GM18861 (cell line): Measurements from ENCODE around the gene BAX.

Experiments
- ATAC-seq: cut with Tn5 transposase; IDR thresholded peaks from one replicate; pipeline ENCODE4 v1.9.1; 2021; ENCODE audit not compliant: unreplicated experiment

The BAX gene

DNA sequence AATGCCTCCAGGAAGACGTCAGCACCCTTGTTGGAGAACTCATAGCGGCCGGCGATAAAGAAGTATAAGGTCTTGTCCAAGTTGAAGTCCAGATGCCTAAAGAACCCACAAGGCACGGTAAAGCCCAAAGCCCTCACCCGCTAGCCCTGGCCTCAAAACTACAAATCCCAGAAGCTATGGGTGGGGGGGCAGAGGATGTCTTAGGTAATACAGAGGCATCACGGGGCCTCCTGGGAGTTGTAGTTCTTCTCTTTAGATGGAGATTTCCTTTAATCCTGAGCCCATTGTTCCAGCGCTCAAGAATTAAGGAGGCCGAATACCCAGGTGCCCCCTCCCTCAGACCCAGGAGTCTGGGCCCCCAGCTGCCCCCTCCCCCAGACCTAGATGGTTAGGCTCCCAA is 27.6 kb downstream of the BAX start:
- ATAC-seq = no peak

DNA sequence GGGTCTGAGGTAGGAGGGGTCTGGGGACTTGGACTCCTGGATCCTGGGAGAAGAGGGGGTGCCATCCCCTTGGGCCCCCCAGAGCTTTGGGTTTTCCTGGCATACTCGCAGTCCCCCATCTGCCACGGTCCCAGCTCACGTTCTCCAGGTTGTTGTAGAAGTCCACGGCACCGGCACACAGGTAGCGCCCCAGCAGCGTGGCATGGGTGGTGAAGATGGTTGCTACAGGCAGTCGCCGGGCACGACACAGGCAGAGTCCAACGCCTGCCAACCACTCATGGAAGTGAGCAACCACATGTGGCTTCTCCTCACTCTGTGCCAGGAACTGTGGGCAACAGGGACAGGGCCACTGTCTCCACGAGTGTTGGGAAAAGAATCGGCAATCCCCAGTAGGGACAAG is 31.0 kb downstream of the BAX start:
- no peak for ATAC-seq

DNA sequence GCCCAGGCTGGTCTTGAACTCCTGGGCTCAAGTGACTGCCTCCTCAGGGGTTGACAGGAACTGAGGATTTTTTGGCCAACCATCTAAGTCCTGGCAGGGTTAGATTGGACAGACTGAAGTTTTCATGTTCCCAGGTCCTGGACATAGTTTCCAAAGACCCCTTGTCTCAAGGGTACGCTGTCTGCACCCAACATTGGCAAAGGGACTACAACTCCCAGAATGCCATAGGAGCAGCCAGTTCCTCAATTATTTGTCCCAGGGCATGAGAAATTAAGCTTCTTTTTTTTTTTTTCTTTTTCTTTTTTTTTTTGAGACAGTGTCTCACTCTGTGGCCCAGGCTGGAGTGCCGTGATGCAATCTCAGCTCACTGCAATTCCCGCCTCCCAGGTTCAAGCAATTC is 31.5 kb downstream of the BAX start:
- ATAC-seq = no peak

DNA sequence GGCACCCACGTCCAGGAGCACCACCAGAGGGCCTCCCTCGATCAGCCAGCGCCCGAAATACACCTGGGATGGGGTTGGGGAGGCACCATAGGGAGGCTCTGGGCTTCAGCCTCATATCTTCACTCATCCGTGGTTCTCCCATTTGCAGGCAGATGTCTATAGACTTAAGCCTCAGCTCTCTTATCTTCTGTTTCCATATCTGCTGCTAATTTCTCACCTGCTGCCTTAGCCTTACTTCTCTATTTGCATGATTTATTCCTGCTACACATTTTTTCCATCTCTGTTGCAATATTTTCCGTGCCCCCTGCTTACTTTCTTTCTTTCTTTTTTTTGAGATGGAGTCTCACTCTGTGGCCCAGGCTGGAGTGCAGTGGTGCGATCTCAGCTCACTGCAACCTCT is 32.6 kb downstream of the BAX start:
- no peak for ATAC-seq

DNA sequence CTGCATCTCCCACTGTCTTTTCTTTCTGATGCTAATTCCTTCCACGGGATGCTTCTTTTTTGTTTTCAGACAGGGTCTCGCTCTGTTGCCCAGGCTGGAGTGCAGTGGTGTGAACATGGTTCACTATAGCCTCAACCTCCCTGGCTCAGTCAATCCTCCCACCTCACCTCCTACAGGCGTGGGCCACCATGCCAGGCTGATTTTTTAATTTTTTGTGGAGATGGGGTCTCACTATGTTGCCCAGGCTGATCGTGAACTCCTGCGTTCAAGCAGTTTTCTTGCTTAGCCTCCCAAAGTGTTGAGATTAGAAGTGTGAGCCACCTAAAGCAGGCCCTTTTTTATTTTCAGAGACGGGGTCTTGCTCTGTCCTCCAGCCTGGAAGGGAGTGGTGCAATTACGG is 33.6 kb downstream of the BAX start:
- no peak for ATAC-seq

DNA sequence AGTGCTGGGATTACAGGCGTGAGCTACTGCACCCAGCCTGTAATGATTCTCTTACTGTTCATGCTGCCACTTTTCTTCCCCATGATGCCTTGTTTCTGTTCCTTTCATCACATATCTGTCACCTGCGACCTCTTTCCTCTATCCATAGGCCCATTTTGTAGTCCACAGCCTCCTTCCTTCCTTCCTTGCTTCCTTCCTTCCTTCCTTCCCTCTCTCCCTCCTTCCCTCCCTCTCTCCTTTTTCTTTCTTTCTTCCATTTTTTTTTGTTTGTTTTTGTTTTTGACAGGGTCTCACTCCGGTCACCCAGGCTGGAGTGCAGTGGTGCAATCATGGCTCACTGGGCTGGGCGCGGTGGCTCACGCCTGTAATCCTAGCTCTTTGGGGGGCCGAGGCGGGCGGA is 34.2 kb downstream of the BAX start:
- no peak for ATAC-seq

DNA sequence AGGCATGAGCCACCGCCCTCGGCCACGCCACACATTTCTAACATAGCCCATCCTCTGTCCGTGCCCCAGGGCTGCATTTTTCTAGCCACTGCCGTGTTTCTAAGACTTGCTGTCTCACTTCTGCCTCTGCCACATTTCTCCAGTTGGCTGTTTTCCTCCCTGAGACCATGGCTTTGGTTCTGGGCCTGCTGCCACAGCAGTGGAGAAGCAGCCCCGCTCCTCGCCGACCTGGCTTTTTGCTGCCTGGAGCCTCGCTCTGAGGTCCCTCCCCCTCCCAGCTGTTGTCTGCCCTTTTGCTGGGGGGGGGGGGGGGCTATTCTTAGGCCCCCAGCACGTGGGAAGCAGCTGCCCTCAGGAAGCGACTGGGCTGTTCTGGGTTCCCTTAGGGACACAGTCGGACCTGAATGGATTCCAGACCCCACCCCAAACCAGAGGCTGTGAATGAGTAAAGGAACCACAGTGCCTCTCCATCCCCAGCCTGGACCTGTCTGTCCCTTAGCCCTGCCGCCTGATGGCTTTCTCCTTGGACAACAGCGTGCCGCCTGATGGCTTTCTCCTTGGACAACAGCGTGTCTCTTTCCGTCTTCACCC is 35.1 kb downstream of the BAX start:
- no peak for ATAC-seq

DNA sequence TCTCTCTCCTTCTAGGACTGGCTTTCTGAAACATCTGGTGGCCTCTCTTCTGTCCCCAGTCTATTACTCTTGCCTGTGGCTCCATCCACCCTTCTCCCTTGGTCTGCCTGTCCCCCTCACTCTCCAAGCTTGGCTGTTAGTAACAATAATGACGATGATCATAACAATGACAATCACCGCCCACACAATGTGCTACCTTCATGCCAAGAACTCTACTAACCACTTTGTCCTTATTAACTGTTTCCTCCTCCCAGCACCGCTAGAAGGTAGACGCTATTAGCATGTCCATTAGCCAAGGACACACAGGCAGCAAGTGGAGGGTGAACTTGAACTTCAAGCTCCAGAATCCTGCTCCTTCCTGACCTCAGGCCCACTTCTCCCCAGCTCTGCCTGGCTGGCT is 35.7 kb downstream of the BAX start:
- ATAC-seq = no peak

DNA sequence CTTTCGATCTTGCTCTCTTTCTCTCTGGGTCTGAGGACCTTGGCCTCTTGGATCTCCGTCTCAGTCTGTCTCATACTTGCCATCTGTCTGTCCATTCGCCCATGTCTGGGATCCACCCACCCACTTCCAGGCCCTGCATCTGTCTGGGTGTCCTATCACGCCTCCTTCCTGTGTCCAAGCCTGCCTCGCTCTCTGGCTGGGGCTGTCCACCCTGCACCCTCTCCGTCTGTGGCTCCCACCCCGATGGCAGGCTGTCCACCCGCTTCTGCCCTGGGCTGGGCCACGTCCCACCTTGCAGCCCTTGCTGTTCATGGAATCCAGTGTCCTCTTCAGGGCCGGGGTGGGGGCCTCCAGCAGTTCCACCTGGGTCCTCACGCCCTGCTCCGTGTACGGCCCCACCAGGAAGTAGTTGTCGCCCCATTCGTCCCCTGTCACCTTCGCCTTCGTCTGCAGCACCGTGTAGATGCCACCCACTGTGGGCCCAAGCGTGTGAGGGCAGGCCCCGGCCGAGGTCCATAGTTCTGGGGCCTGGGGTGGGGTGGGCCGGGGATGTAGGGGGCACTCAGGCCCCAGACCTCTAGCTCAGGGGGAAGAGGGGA is 36.4 kb downstream of the BAX start:
- no peak for ATAC-seq

DNA sequence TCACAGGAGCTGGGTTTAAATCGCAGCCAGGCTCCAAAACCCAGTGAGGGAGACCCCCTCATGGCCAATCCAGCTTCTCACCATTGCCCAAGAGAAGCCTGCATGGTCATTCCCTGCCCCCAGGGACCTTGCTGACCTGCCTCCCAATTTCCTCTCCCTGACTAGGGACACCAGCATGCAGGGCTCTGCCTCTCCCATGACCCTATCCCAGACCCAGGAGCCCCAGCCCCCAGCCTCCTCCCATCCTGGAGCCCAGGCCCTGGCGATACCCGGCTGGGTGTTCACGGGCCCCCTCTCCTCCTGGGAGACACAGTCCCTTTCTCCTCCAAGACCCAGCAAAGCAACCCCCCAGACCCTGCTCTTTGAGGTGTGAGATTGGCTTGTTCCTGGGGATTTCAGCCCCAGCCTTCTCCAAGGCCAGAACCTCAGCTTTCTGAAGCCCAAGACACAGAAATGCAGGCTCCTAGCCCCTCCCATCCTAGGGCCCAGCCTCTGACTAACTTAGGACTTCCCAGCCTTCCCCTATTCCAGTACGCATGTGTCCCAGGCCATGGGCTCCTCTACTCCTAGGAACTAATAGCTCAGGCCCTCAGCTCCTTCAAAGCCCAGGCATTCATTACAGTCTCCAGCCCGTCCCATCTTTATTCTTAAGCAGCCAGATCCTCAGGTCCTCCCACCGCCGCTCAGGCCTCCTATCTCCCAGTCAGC is 37.4 kb downstream of the BAX start:
- no peak for ATAC-seq

DNA sequence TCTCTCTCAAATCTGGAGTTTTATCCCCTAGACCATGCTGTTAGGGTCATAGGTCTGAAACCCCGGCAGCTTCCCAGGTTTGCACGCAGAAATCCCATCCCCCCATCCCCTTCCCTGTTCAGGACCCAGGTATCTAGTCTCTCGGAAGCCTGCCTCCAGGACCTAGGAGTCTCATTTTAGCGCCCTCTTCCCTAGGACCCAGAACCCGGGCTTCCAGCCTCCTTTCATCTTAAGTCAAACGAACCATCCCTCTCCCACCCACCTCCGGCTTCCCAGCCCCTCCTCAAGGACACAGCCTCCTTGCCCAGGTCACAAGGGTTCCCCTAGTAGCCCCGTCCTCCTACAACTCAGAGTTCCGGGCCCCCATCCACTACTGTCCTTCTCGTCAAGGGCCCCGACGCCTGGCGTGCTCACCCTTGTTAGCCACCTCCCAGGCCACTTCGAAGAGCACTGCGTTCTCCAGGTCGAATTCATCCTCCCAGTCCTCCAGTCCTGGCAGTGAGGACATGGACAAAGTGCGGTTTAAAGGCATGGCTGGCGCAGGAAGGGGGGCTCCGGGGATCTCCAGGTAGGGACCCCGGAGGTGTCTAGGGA is 38.0 kb downstream of the BAX start:
- ATAC-seq = no peak

DNA sequence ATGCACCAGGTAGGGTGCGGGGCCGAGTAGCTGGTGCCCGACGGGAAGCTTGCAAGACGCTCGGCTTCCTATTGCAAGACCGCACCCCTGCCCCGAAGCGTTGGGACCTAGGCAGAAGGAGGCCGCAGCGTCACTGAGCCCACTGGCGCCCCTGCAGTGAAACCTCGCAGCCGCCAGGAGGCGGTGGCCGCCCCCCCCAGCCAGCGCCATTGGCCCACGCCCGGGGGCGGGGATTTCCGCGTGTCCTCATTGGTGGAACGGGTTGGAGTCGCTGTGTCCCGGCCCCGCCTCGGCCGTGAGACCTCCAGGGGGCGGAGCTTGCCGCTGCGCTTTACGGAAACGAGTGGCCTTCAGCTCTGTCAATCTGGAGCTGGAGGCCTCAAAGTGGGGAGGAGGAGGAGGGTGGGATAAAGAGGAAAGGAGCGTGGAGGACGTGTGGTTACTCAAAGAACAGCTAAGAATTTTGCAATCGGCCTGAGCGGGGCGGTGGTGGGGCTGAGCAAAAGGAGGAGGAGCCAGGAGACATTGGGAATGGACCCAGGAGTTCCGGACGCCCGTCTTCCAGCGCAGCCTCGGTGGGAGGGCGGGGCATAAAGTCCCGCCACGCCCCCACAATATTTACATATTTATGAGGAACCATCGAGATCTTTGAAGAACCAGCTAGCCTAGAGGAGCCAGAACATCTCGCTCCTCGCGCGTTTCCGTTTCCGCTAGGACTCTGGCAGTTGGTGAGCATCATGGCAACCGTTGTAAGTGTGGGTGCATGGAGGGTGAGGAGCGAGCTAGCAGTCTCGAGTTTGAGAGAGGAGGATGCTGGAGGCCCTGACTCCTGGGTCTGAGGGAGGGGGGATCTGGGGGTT is 38.7 kb downstream of the BAX start, which contains the start of the genes GYS1 and RUVBL2:
GYS1 (minus strand) TSS at position 135 of the 860 bp plus-strand sequence. CDS start 197 bp downstream, outside the sequence.
RUVBL2 (plus strand) TSS at position 713 of the 860 bp plus-strand sequence; CDS start at position 738, 25 bp downstream.
- peak; percentile 83 for ATAC-seq

DNA sequence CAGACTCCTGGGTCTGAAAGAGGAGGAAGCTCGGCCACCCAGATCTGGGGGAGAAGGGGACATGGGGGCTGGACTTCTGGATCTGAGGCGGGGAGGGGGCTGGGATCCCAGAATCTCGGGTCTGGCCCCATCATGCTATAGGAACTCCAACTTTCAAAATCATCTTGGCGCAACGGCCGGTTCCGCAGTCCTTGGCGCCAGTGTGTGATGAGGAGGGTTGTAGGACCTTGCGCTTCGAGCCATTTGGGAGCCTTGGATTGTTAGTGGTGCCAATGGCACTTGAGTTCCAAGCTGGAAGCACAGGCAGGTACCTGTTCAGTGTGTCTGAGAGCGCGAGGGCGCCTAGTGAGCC is 39.3 kb downstream of the BAX start:
- ATAC-seq = no peak

DNA sequence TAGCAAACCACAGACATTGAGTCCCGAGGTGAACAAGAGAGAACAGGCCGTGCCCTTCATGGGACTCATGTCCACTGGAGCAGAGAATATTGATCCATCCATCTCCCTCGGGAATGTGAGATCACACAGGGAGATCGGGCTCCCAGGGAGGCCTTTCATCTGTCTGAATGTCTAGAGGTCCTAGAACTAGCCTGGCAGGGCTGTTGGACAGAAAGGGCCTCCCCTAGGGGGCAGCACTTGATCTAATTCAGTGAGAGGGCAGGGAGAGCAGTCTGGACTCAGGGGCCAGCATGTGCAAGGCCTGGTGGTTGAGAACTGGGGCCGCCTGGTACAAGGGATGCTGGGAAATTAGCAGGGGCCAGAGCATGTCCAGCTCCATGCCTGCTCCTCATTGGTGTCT is 43.3 kb downstream of the BAX start:
- ATAC-seq = no peak

DNA sequence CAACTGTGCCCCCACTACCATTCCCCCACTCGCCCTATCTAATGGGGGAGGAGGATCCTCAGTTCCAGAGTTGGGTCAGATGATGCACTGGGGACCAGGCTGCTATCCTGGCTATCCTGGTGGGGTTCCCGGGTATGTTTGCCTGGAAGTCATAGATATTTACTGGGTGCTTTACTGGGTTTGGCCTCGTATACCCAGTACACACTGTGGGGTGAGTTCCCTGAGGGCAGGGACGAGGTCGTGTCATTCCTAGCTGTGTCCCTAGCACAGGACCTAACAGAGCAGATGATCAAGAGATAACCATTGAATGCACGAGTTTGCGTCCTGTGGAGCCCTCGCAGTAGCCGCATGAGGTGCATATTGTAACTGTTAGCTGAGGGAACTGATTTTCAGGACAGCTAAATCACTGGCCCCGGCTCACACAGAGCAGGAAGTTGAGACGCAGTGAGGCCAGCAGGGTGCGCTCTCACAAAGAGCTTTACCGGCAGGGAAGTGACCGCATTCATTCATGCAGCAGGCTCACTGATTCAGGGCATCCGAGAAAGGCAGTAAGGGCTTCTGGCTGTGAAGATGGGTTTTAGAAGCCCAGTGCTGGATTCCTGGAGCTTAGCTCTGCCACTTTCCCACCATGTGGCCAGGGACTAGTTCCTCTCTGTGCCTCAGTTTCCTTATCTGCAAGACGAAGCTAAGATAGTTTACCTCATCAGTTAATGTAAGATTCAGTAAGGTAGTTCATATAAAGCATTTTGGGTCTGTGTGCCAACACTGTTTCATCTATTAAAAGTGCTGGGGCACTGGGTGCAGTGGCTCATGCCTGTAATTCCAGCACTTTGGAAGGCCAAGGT is 45.0 kb downstream of the BAX start:
- no peak for ATAC-seq

DNA sequence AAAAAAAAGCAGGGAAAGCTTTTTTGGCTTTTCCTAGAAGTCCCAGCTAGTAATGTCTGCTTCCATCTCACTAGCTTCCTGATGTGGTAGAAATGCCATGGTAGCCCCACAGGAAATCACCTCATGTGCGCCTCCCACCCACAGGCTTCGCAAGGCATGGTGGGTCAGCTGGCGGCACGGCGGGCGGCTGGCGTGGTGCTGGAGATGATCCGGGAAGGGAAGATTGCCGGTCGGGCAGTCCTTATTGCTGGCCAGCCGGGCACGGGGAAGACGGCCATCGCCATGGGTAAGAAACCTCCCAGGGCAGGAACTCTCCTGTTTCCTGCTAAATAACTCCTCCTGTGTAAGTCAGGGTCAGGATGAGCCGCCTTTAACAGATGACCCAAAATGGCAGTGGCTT is 49.5 kb downstream of the BAX start:
- no peak for ATAC-seq

DNA sequence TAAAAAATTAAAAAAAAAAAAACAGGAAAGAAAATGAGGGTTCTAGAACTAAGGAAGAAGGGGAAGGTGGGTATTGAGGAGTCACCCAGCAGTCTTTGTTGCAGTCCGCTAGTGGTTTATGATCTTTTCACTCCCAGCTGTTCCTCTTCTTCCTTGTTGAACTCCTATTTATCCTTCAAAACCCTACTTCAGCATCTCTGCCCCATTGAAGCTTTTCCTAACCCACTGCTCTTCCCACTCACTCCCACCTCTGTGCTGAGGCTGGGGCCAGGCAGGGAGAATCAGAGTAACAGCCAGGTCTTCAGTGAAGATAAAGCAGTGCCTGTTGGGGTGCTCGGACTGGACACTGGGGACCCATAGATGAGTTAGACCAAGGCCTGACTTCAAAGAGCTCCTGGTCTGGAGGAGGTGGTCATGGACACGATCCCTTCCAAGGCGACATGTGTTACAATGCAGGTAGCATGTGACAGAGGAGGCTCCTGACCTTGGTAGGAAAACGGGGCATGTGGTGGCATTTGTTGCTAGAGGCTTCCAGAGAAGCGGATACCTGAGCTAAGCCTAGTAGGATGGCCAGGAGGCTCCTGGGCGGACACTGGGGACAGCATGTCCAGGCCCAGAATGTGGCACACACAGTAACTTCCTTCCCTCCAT is 50.4 kb downstream of the BAX start:
- ATAC-seq = no peak

DNA sequence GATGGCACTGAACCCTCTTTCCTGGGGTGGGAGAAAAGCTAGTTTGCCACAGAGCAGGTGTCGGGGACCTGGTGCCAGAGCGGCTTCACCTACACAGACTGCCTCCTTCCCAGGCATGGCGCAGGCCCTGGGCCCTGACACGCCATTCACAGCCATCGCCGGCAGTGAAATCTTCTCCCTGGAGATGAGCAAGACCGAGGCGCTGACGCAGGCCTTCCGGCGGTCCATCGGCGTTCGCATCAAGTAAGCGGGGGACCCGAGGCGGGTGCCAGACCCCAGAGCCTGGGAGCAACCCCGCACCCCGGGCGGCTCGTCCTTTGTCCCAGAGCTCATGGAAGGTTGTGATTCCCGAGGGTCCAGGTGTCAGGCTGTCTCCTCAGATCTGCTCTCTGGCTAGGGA is 52.2 kb downstream of the BAX start:
- ATAC-seq = no peak

DNA sequence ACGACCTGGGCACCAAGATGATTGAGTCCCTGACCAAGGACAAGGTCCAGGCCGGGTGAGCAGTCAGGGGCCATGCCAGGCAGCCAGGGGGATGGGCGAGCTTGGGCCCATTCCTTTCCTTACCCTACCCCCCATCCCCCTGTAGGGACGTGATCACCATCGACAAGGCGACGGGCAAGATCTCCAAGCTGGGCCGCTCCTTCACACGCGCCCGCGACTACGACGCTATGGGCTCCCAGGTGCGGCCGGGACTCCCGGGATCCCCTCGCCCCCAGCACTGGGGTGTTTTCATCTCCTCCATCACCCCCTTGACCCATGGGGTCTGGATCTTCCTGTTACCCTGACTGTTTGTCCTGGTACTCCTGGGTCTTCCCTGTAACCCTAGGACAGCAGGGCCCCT is 55.2 kb downstream of the BAX start:
- ATAC-seq = no peak

DNA sequence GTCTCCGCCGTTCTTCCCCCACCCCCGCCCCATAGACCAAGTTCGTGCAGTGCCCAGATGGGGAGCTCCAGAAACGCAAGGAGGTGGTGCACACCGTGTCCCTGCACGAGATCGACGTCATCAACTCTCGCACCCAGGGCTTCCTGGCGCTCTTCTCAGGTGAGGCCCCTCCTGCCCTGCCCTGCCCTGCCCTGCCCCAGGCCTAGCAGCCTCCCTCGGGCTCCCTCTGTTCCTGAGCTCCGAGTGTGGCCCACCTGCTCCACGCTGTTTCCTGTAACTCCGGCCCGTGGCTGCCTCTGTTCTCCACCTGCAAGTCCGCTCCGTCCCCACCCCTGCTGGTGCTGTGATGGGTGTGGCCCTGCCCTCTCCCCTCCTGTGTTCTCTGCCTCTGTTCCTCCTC is 55.8 kb downstream of the BAX start:
- ATAC-seq = no peak
